SK-N-MC (cell line): ENCODE data around the gene TPTE.
"Not testable (repeated sequence)": the region's sequence is repeated elsewhere in the genome, so short reads cannot be mapped to it uniquely, and the experiment has no call there.

Experiments used
- EZH2 ChIP-seq: fragments of 200-600 bp; sonication (generic); IDR thresholded peaks from one replicate; pipeline ENCODE4 v1.6.1; 2017; ENCODE audit warnings: antibody characterized with exemption
- POLR2AphosphoS5 ChIP-seq: IDR thresholded peaks from 2 replicates; pipeline ENCODE4 v1.6.1; 2012; ENCODE audit warnings: mild to moderate bottlenecking, low read depth, low read length, borderline replicate concordance

DNA sequence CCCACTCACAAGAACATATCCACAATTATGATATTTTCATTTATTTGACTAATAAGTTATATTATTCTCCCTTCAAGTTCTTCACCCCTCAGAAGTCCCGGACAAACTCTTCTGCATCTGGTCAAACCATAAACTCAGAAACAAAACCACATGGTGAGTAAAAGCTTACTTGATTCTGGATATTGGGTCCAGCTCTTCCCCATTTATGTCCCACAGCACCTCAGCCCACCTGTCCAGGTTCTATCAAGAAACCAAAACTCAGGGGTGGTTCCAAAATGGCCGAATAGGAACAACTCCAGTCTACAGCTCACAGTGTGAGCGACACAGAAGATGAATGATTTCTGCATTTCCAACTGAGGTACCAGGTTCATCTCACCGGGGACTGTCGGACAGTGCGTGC, 109.4 kb downstream of the TPTE start:
- TF ChIP-seq EZH2, POLR2AphosphoS5: not testable (repeated sequence)
